Left ventricle myocardium inferior (tissue), 1 donor: ENCODE measurements around the gene LINGO4. TPM values are rescaled to one million over a fixed set of nuclear protein-coding genes. Genes with fewer than 3 reads are reported as not detected.

Source experiments
- DNase-seq: peaks from one replicate; pipeline ENCODE4 v3.0.0-alpha.2; 2020
- H3K27ac ChIP-seq: fragments of 200-600 bp; replicated peaks from 2 replicates; pipeline ENCODE4 v1.8.0; 2021
- H3K27me3 ChIP-seq: fragments of 200-600 bp; 2 replicates; pipeline ENCODE4 v1.8.0; 2021; ENCODE audit warnings: low read depth
- H3K36me3 ChIP-seq: fragments of 200-600 bp; 2 replicates; pipeline ENCODE4 v1.8.0; 2021
- H3K4me1 ChIP-seq: fragments of 200-600 bp; 2 replicates; pipeline ENCODE4 v1.8.0; 2021
- H3K4me3 ChIP-seq: fragments of 200-600 bp; 2 replicates; pipeline ENCODE4 v1.8.0; 2021; ENCODE audit warnings: mild to moderate bottlenecking, moderate library complexity
- H3K9me3 ChIP-seq: fragments of 200-600 bp; replicated peaks from 2 replicates; pipeline ENCODE4 v1.8.0; 2021
- CTCF ChIP-seq: fragments of 200-600 bp; IDR thresholded peaks from 2 replicates; pipeline ENCODE4 v1.8.0; 2021; ENCODE audit warnings: antibody characterized with exemption, mild to moderate bottlenecking, borderline replicate concordance
- intact Hi-C: fragments of 100-400 bp; cut with micrococcal nuclease; formaldehyde crosslinking; loops from one replicate; pipeline ENCODE4 v1.11.0; 2022
- total RNA-seq: library from RNA; stranded (reverse); fragmentation: NEBNext Ultra II Directional; extraction: Animal tissue kit (Norgen Biotek cat#: 25700); gene quantifications from one replicate; pipeline ENCODE4 v1.2.1, GENCODE V29; 2021
- donor health status: DM: no; HTN: yes; CAD: no; lungs with severe emphysema.

Gene LINGO4
- total RNA-seq, 1 donor from 2014 or later = 0.77 TPM

- Histone ChIP-seq H3K27me3 (no peaks in the 10 kb centered on the region), H3K9me3 (no peaks in the 10 kb centered on the region), H3K4me3 (no peak overlapping the region), H3K36me3 (no peaks in the 10 kb centered on the region), H3K4me1 (peaks cover 32% of the 10 kb centered on the region), H3K27ac (no peak overlapping the region)
- no peak for TF ChIP-seq CTCF
- intact Hi-C loops = no loop called here
- DNase-seq = no peak
Observed at GRCh38 chr1:151823175-151823574, 18.0 kb upstream of the LINGO4 start.

GRCh38 chr1:151822404-151822803, 17.2 kb upstream of the LINGO4 start:
- Histone ChIP-seq H3K27ac (no peak overlapping the region), H3K9me3 (no peaks in the 10 kb centered on the region), H3K4me1 (peaks cover 28% of the 10 kb centered on the region), H3K27me3 (no peaks in the 10 kb centered on the region), H3K4me3 (no peak overlapping the region), H3K36me3 (no peaks in the 10 kb centered on the region)
- DNase-seq = no peak
- TF ChIP-seq CTCF = no peak
- intact Hi-C loops = no loop called here

- peaks cover 22% of the 10 kb centered on the region for H3K4me1 ChIP-seq
- DNase-seq = no peak
- no peaks in the 10 kb centered on the region for H3K9me3 ChIP-seq
- no peaks in the 10 kb centered on the region for H3K27me3 ChIP-seq
- no peak overlapping the region for H3K27ac ChIP-seq
- intact Hi-C loops = no loop called here
- TF ChIP-seq CTCF = no peak
- H3K4me3 ChIP-seq = no peak overlapping the region
- H3K36me3 ChIP-seq = peaks cover 5% of the 10 kb centered on the region
Observed at GRCh38 chr1:151820940-151821339, 15.7 kb upstream of the LINGO4 start.

GRCh38 chr1:151819976-151820623, 14.9 kb upstream of the LINGO4 start:
- H3K4me1 ChIP-seq = peaks cover 16% of the 10 kb centered on the region
- H3K36me3 ChIP-seq = peaks cover 5% of the 10 kb centered on the region
- no peaks in the 10 kb centered on the region for H3K27me3 ChIP-seq
- no peaks in the 10 kb centered on the region for H3K9me3 ChIP-seq
- no peak for DNase-seq
- no peak overlapping the region for H3K4me3 ChIP-seq
- TF ChIP-seq CTCF = no peak
- intact Hi-C loops = no loop called here
- no peak overlapping the region for H3K27ac ChIP-seq

GRCh38 chr1:151819227-151819835, 14.1 kb upstream of the LINGO4 start:
- TF ChIP-seq CTCF = no peak
- Histone ChIP-seq H3K9me3 (no peaks in the 10 kb centered on the region), H3K4me1 (peaks cover 16% of the 10 kb centered on the region), H3K36me3 (peaks cover 5% of the 10 kb centered on the region), H3K4me3 (no peak overlapping the region), H3K27ac (no peak overlapping the region), H3K27me3 (no peaks in the 10 kb centered on the region)
- intact Hi-C loops = no loop called here
- no peak for DNase-seq
